ENCODE data around the gene MCF2L.

MCF2L gene

DNA sequence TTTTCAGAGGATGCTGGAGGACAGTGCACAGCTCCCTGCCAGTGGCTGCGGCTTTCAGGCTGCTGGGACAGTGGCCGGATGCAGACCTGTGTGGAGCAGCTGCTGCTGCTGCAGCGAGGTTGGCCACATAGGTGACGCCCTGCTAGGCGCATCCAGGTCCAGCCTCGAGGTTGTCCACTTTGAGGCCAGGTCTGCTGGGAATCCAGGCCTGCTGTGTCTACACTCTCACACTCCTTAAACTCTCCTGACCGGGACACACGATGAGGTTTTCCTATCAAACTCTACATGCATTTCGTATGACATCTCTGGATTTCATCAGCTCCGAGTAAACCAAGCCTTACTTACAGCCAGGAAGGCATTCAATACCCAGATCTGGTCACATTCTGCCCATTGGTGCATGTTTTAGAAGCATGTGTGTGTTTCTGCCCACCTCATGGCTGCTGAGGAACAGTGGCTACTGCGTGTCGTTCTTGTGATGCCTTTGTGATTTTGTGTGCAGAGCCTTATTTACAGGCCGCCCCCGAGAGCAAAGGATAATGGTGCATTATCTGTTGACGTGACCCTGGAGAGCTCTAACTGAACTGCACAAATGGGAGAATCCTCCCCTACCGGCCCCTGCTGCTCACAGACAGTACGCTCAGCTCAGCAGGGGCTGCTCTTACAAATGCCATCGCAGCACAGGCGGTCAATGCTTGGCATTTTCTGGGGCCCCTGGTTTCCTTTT is 12.3 kb upstream of the MCF2L start:
- H3K27ac Mint-ChIP-seq = no peak overlapping the region
- H3K4me1 Mint-ChIP-seq (ENCODE audit: low read depth) = no peaks in the 10 kb centered on the region
- no peaks in the 10 kb centered on the region for H3K27me3 Mint-ChIP-seq
- no peaks in the 10 kb centered on the region for H3K36me3 Mint-ChIP-seq (ENCODE audit: low read depth)
- no peaks in the 10 kb centered on the region for H3K9me3 Mint-ChIP-seq
- no peak overlapping the region for H3K4me3 Mint-ChIP-seq

GRCh38 chr13:112957295-112957677 is 11.7 kb upstream of the MCF2L start:
- Mint-ChIP-seq H3K27me3 (no peaks in the 10 kb centered on the region), H3K36me3 (ENCODE audit: low read depth) (no peaks in the 10 kb centered on the region), H3K4me3 (no peak overlapping the region), H3K4me1 (ENCODE audit: low read depth) (no peaks in the 10 kb centered on the region), H3K9me3 (no peaks in the 10 kb centered on the region), H3K27ac (no peak overlapping the region)

- Mint-ChIP-seq H3K36me3 (ENCODE audit: low read depth) (no peaks in the 10 kb centered on the region), H3K27me3 (no peaks in the 10 kb centered on the region), H3K4me3 (no peak overlapping the region), H3K4me1 (ENCODE audit: low read depth) (no peaks in the 10 kb centered on the region), H3K9me3 (no peaks in the 10 kb centered on the region), H3K27ac (no peak overlapping the region)
These were observed 10.7 kb upstream of the MCF2L start for GRCh38 chr13:112958127-112958989.

- Mint-ChIP-seq H3K4me1 (ENCODE audit: low read depth) (no peaks in the 10 kb centered on the region), H3K27me3 (no peaks in the 10 kb centered on the region), H3K4me3 (no peak overlapping the region), H3K36me3 (ENCODE audit: low read depth) (no peaks in the 10 kb centered on the region), H3K27ac (no peak overlapping the region), H3K9me3 (no peaks in the 10 kb centered on the region)
These were observed 9.8 kb upstream of the MCF2L start for GRCh38 chr13:112959206-112959605.

DNA sequence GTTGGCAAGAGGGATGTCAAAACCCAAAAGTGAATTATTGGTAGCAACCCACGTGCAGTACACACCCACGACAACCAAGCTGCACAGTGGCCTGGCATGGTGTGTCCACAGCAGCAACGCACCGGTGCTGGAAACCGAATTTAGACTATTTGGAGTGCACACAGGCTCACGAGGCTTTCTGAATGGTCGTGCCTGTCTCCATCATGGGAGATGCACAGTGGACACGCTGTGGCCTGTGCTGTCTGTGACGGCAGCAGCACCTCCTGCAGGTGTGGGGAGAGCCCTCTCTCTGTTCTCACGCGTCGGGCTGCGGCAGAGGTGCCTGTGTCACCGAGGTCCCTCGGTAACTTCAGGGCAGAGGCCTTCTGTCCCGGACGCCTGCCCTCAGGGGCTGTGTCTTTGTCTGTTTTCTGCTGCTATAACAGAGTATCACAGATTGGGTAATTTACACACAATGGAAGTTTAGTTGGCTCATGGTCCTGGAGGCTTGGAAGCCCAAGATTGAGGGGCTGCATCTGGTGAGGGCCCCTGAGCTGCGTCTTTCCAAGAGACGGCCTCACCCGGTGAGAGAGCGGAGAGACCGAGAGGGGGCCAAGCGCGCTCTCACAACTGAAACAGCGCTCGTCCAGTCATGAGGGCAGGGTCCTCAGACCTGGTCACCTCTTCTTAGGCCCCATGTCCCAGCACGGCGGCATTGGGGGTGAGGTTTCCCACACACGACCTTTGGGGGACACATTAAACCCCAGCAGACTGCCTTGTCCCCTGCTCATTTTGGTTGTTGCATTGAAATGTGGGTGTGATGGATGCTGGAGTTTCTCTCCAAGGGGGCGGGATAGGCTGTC is 9.1 kb upstream of the MCF2L start:
- H3K4me1 Mint-ChIP-seq (ENCODE audit: low read depth) = no peaks in the 10 kb centered on the region
- no peaks in the 10 kb centered on the region for H3K27me3 Mint-ChIP-seq
- no peaks in the 10 kb centered on the region for H3K9me3 Mint-ChIP-seq
- no peaks in the 10 kb centered on the region for H3K36me3 Mint-ChIP-seq (ENCODE audit: low read depth)
- no peak overlapping the region for H3K4me3 Mint-ChIP-seq
- H3K27ac Mint-ChIP-seq = no peak overlapping the region

DNA sequence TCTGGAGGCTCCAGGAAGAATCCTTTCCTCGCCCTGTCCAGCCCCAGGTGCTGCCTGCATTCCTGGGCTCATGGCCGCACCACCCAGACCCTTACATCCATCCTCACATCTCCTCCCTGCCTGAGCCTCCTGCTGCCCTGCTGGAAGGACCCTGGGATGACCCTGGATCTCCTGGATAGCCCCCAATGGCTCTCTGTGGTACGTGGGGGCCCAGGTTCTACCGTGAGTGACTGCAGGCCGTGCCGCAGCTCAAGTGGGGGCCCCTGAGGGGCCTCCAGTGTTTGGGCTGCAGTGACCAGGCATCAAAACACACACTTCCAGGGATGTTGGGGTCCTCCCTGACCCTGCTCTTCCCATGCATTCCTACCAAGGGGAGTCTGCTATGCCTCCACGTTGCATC is 8.3 kb upstream of the MCF2L start:
- Mint-ChIP-seq H3K27ac (no peak overlapping the region), H3K4me1 (ENCODE audit: low read depth) (no peaks in the 10 kb centered on the region)

GRCh38 chr13:112961457-112962369 is 7.3 kb upstream of the MCF2L start:
- no peaks in the 10 kb centered on the region for H3K36me3 Mint-ChIP-seq (ENCODE audit: low read depth)
- no peaks in the 10 kb centered on the region for H3K9me3 Mint-ChIP-seq
- no peaks in the 10 kb centered on the region for H3K27me3 Mint-ChIP-seq
- H3K4me3 Mint-ChIP-seq = no peak overlapping the region
- no peak overlapping the region for H3K27ac Mint-ChIP-seq
- no peaks in the 10 kb centered on the region for H3K4me1 Mint-ChIP-seq (ENCODE audit: low read depth)

More for the DNA sequence above, 8.3 kb upstream of the MCF2L start:
- no peak overlapping the region for H3K4me3 Mint-ChIP-seq
- H3K36me3 Mint-ChIP-seq (ENCODE audit: low read depth) = no peaks in the 10 kb centered on the region
- H3K9me3 Mint-ChIP-seq = no peaks in the 10 kb centered on the region
- H3K27me3 Mint-ChIP-seq = no peaks in the 10 kb centered on the region

GRCh38 chr13:112962396-112962795 is 6.6 kb upstream of the MCF2L start:
- no peaks in the 10 kb centered on the region for H3K27me3 Mint-ChIP-seq
- no peak overlapping the region for H3K27ac Mint-ChIP-seq
- no peaks in the 10 kb centered on the region for H3K4me1 Mint-ChIP-seq (ENCODE audit: low read depth)
- no peaks in the 10 kb centered on the region for H3K9me3 Mint-ChIP-seq
- H3K36me3 Mint-ChIP-seq (ENCODE audit: low read depth) = no peaks in the 10 kb centered on the region
- H3K4me3 Mint-ChIP-seq = no peak overlapping the region

GRCh38 chr13:112962911-112963625 is 5.9 kb upstream of the MCF2L start:
- Mint-ChIP-seq H3K27me3 (no peaks in the 10 kb centered on the region), H3K27ac (no peak overlapping the region), H3K4me1 (ENCODE audit: low read depth) (peaks cover 5% of the 10 kb centered on the region), H3K9me3 (no peaks in the 10 kb centered on the region), H3K36me3 (ENCODE audit: low read depth) (no peaks in the 10 kb centered on the region), H3K4me3 (no peak overlapping the region)

GRCh38 chr13:112963641-112964040 is 5.4 kb upstream of the MCF2L start:
- H3K4me3 Mint-ChIP-seq = no peak overlapping the region
- H3K36me3 Mint-ChIP-seq (ENCODE audit: low read depth) = no peaks in the 10 kb centered on the region
- H3K4me1 Mint-ChIP-seq (ENCODE audit: low read depth) = peaks cover 7% of the 10 kb centered on the region
- no peaks in the 10 kb centered on the region for H3K9me3 Mint-ChIP-seq
- H3K27me3 Mint-ChIP-seq = no peaks in the 10 kb centered on the region
- H3K27ac Mint-ChIP-seq = no peak overlapping the region

- H3K4me1 Mint-ChIP-seq (ENCODE audit: low read depth) = peaks cover 17% of the 10 kb centered on the region
- H3K27ac Mint-ChIP-seq = no peak overlapping the region
- H3K9me3 Mint-ChIP-seq = no peaks in the 10 kb centered on the region
- no peaks in the 10 kb centered on the region for H3K36me3 Mint-ChIP-seq (ENCODE audit: low read depth)
- H3K27me3 Mint-ChIP-seq = no peaks in the 10 kb centered on the region
- no peak overlapping the region for H3K4me3 Mint-ChIP-seq
These were observed 4.0 kb upstream of the MCF2L start for GRCh38 chr13:112964971-112965492.

- H3K4me1 Mint-ChIP-seq (ENCODE audit: low read depth) = peaks cover 20% of the 10 kb centered on the region
- H3K27me3 Mint-ChIP-seq = no peaks in the 10 kb centered on the region
- H3K9me3 Mint-ChIP-seq = no peaks in the 10 kb centered on the region
- H3K36me3 Mint-ChIP-seq (ENCODE audit: low read depth) = no peaks in the 10 kb centered on the region
- no peak overlapping the region for H3K27ac Mint-ChIP-seq
- H3K4me3 Mint-ChIP-seq = no peak overlapping the region
These were observed 3.4 kb upstream of the MCF2L start for GRCh38 chr13:112965573-112966115.

DNA sequence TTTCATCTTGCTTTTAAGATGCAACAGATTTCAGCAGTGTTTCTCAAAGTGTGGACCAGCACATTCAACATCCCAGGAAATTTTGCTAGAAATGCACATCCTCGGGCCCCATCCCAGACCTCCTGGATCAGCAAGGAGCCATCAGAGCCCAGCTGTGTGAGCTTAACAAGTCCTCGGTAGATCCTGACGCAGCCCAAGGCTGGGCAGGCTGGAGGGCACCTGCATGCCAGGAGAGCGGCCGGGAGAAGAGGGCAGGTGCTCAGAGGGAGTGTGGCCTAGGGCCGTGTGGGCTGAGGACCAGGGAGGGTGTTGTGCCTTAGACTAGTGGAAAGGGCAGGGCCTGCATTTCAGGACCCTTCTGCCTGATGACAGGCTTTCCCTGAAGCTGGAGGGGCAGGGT is 2.2 kb upstream of the MCF2L start:
- Mint-ChIP-seq H3K9me3 (no peaks in the 10 kb centered on the region), H3K4me3 (no peak overlapping the region), H3K36me3 (ENCODE audit: low read depth) (no peaks in the 10 kb centered on the region), H3K27me3 (no peaks in the 10 kb centered on the region), H3K27ac (no peak overlapping the region), H3K4me1 (ENCODE audit: low read depth) (peaks cover 20% of the 10 kb centered on the region)

Measured in stimulated activated naive CD8-positive, alpha-beta T cell treated with anti-CD3 and anti-CD28 coated beads, Interleukin-15, Interleukin-2, amounts not matched to agents 100 ng/mL and 50 ng/mL, for 24 hours (primary cell).